Epithelial cell of proximal tubule (primary cell): Measurements from ENCODE around the gene PBX1. TPM values are rescaled to one million over a fixed set of nuclear protein-coding genes. Genes with fewer than 3 reads are reported as not detected.

Experiments used
- DNase-seq: peaks from one replicate; pipeline ENCODE4 v3.0.0-alpha.2; 2011; ENCODE audit warnings: low read depth
- H3K4me3 ChIP-seq: 2 replicates; pipeline ENCODE4 v1.5.1; 2011; ENCODE audit warnings: low read depth, mild to moderate bottlenecking, low read length
- total RNA-seq: library from RNA; depleted of rRNA; stranded (reverse); fragments of >200 nt; gene quantifications from 2 replicates; pipeline ENCODE4 v1.2.3, GENCODE V29; 2015
- TF ChIP-seq, protein P1 (sequence below): conservative IDR thresholded peaks from 2 replicates; pipeline ENCODE4 v1.5.1; 2012; ENCODE audit warnings: low read depth, mild to moderate bottlenecking, low read length

The PBX1 gene
- total RNA-seq, 1 donor from 2014 or later = 3.0 TPM

DNA sequence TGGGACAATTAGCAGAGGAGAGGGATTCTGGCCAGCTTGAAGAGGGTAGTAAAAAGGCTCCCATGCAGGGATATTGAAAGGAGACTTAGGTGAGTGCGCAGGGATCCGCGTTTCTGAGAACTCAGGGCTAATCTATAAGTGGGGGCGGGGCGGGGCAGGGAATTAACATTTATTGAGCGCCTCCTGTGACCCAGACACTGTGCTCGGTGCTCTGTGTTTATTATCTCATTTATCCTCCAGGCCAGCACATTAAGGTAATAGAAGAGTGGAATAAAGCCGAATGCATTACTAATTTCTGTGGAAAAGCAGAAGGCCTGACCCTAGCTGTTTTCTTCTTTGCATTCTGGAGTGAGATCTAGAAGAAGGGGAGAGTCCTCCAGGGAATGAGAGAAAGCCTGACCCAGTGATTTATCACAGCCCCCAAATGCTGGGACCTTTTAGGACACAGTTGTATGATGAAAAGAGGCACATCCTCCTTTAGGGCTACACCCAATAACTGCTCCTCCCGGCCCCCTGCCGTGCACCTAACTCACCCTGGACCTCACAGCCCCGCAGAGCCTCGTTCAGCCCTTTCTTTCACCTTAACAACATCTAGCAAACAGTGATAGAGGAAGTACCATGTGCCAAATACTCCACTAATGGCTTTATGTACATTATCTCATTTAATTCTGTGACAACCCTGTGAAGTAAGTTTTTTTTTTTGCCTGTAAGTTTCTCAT lies 317.6 kb downstream of the PBX1 start:
- H3K4me3 ChIP-seq = no peak overlapping the region
- DNase-seq = no peak
- TF ChIP-seq, protein P1, sequence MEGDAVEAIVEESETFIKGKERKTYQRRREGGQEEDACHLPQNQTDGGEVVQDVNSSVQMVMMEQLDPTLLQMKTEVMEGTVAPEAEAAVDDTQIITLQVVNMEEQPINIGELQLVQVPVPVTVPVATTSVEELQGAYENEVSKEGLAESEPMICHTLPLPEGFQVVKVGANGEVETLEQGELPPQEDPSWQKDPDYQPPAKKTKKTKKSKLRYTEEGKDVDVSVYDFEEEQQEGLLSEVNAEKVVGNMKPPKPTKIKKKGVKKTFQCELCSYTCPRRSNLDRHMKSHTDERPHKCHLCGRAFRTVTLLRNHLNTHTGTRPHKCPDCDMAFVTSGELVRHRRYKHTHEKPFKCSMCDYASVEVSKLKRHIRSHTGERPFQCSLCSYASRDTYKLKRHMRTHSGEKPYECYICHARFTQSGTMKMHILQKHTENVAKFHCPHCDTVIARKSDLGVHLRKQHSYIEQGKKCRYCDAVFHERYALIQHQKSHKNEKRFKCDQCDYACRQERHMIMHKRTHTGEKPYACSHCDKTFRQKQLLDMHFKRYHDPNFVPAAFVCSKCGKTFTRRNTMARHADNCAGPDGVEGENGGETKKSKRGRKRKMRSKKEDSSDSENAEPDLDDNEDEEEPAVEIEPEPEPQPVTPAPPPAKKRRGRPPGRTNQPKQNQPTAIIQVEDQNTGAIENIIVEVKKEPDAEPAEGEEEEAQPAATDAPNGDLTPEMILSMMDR = no peak

DNA sequence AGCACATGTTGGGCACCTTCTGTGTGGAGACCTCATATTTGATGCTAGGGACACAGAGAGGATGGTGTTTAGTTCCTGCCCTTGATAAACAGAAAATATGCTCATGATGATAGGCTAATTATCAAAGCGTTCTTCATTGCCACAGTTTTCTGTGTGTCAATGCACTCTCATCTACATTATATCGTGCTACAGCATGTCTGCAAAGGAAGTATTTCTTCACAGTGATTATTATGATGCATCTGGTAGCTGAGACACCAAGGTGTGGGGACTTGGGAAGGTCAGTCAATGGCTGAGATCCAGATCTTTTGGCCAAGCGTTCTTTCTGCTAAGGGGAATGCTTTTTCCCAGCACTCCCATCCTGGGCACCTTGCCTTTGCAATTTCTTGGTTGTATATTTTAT lies 321.2 kb downstream of the PBX1 start:
- no peak overlapping the region for H3K4me3 ChIP-seq
- TF ChIP-seq, protein P1 = no peak
- no peak for DNase-seq

DNA sequence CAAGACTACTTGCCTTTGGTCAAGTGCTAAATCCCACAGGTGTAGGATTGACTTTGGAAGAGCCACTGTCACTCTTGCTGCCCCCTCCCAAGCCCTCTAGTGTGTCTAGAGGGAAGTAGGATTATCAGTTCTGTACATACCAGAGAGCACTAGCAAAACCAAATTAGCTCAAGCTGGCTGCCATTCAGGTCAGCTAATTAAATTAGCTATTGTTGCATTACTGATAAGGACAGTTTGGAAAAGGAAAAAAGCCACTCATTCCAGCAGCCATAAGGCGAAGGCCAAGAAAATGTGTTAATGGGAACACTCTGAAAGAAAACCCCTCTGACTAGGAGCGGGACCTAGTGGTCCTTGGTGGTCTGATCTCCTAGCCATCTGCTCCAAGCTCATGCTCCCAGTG lies 321.7 kb downstream of the PBX1 start:
- TF ChIP-seq, protein P1 = no peak
- no peak for DNase-seq
- no peak overlapping the region for H3K4me3 ChIP-seq

DNA sequence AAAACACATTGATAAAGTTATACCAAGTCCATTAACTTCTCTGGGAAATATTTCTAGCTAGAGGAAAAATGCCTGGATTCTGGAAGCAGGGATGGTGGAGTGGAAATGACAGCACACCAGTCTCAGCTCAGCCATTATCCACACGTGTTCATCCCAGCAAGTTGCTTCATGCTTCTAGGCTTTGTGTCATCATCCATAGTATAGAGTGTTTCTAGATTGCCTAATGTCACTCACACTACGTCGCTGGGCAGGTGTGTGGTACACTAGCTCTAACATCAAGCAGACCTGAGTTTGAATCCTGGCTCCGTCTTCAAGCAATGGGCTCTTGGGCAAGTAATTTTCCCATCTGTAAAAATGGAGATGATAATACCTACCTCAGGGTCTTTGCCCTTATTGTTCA lies 326.3 kb downstream of the PBX1 start:
- TF ChIP-seq, protein P1 = no peak
- no peak for DNase-seq
- no peak overlapping the region for H3K4me3 ChIP-seq

DNA sequence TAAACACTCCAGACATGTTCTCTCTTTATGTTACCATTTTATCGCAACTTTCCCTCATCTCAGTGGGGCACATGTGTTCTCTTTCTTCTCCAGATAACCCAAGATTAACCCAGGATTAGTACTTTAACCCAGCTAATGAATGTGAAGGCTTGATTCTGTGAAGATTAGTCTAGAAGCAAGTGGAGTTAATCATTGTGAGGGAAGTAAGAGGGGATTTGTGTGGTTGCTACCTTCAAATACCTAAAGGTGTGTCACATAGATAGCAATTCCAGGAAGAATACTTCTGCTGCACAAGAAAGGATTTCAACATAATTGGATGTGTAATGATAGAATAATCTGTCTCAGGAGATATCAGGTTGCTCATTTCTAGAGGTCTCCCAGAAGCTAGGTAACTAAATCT lies 327.1 kb downstream of the PBX1 start:
- H3K4me3 ChIP-seq = no peak overlapping the region
- DNase-seq = no peak
- TF ChIP-seq, protein P1 = no peak

DNA sequence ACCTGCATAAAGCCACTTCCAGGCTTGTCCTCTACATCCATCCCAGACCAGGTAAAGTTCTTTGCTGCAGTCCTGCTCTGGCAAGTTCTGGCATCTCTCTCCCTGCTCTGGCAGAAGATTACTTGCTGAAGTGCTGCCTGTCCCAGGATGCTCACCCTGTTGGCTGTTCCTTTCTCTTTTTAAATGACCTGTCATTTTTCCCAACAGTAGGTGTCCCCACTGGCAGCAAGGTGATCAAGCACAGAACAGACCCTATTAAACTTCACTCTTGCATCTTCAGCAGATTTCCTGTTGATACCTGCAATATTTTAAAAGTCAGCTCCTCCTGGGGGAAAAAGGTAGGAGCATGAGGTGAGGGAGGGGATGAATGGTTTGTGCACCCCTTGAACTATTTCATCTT lies 332.6 kb downstream of the PBX1 start:
- TF ChIP-seq, protein P1 = no peak
- H3K4me3 ChIP-seq = no peak overlapping the region
- no peak for DNase-seq
